Esophagus squamous epithelium (tissue), 5 donors: ENCODE data around the gene PARVG. TPM values are rescaled to one million over a fixed set of nuclear protein-coding genes. Genes with fewer than 3 reads are reported as not detected.
"Not testable (repeated sequence)": the region's sequence is repeated elsewhere in the genome, so short reads cannot be mapped to it uniquely, and the experiment has no call there.

ENCODE experiments used
- DNase-seq: peaks from one replicate; lab custom pipeline; 2025; lab: John Stamatoyannopoulos, UW
- H3K27ac ChIP-seq, 4 donors: fragments of 200-600 bp; sonication (generic); one replicate each; pipeline ENCODE4 v1.5.1; 2016 to 2019; ENCODE audit warnings: mild to moderate bottlenecking in 1 of 4
- H3K27me3 ChIP-seq, 4 donors: fragments of 200-600 bp; sonication (generic); 1 replicate in 3 of 4; 2 replicates in 1 of 4; pipeline versions ENCODE4 v1.5.1 to v1.6.0; 2017 to 2021; ENCODE audit warnings: antibody characterized with exemption in 1 of 4
- H3K36me3 ChIP-seq, 3 donors: fragments of 200-600 bp; sonication (generic); one replicate each; pipeline ENCODE4 v1.5.1; 2016 to 2019
- H3K4me1 ChIP-seq, 3 donors: fragments of 200-600 bp; sonication (generic); one replicate each; pipeline ENCODE4 v1.5.1; 2017 to 2019
- H3K4me3 ChIP-seq, 4 donors: fragments of 200-600 bp; sonication (generic); 1 replicate in 3 of 4; 2 replicates in 1 of 4; pipeline ENCODE4 v1.5.1; 2016 to 2019; ENCODE audit warnings: mild to moderate bottlenecking in 2 of 4, moderate library complexity in 1 of 4
- H3K9me3 ChIP-seq, 3 donors: fragments of 200-600 bp; sonication (generic); one replicate each; pipeline ENCODE4 v1.5.1; 2016 to 2019
- CTCF ChIP-seq, 6 experiments: fragments of 450-650 bp in 4 of 6; fragments of 200-600 bp in 2 of 6; sonication (generic) in 2 of 6; IDR thresholded peaks; one replicate each; pipeline ENCODE4 v1.5.1; 2016 to 2019; ENCODE audit warnings: antibody characterized with exemption in 6 of 6, mild to moderate bottlenecking in 4 of 6, moderate library complexity in 4 of 6
- POLR2A ChIP-seq, 4 donors: fragments of 450-650 bp; IDR thresholded peaks; one replicate each; pipeline ENCODE4 v1.6.1; 2017; ENCODE audit warnings: antibody characterized with exemption in 4 of 4, mild to moderate bottlenecking in 4 of 4, moderate library complexity in 3 of 4
- WGBS, 2 donors: methylation state at CpG; one replicate each; pipeline ENCODE4 v1.1.5; 2018; 5-methylcytosine and 5-hydroxymethylcytosine counted together
- intact Hi-C: fragments of 100-400 bp; cut with DNase I; formaldehyde crosslinking; loops from one replicate; pipeline ENCODE4 v1.15.0; 2022
- total RNA-seq, 4 donors: library from RNA; depleted of rRNA; stranded (reverse); fragments of >200 nt; gene quantifications; one replicate each; pipeline ENCODE4 v1.1.0, GENCODE V29; 2016
- donor health status: DM: yes; HTN: yes; CAD: no.

The PARVG gene
- total RNA-seq, 4 donors from 2014 or later = 0.42 to 26.1 (median 2.2) TPM

- no peaks in the 10 kb centered on the region for H3K36me3 ChIP-seq
- WGBS, 2 donors = 75 to 81% methylated on average over 8 of the region's 8 CpGs
- no peak for DNase-seq
- intact Hi-C loops = no loop called here
- no peak overlapping the region for H3K4me3 ChIP-seq
- H3K9me3 ChIP-seq = peaks cover 0 to 19% (median 9%) of the 10 kb centered on the region in 3 donors
- H3K27me3 ChIP-seq = peaks cover 0 to 41% (median 0%) of the 10 kb centered on the region in 4 donors
- H3K27ac ChIP-seq = no peak overlapping the region
- H3K4me1 ChIP-seq = peaks cover 0 to 15% (median 0%) of the 10 kb centered on the region in 3 donors
- TF ChIP-seq CTCF (IDR thresholded peaks at IDR 0.05) (no peak), POLR2A (IDR thresholded peaks at IDR 0.05) (no peak)
These were observed 45.1 kb downstream of the PARVG start for GRCh38 chr22:44225812-44226211.

GRCh38 chr22:44229331-44229730 is 48.6 kb downstream of the PARVG start:
- Histone ChIP-seq H3K9me3 (peaks cover 0 to 13% (median 9%) of the 10 kb centered on the region in 3 donors), H3K27me3 (peaks cover 0 to 23% (median 0%) of the 10 kb centered on the region in 4 donors), H3K4me3 (no peak overlapping the region), H3K27ac (peak overlapping the region in 1 of 4 donors; percentile 29), H3K36me3 (no peaks in the 10 kb centered on the region), H3K4me1 (peaks cover 0 to 8% (median 0%) of the 10 kb centered on the region in 3 donors)
- 53 to 64% methylated on average over 3 of the region's 3 CpGs for WGBS, 2 donors
- DNase-seq = no peak
- intact Hi-C loops = no loop called here
- TF ChIP-seq POLR2A (IDR thresholded peaks at IDR 0.05) = no peak
- no peak for TF ChIP-seq CTCF (IDR thresholded peaks at IDR 0.05)

GRCh38 chr22:44229809-44230208 is 49.1 kb downstream of the PARVG start:
- peaks cover 0 to 20% (median 0%) of the 10 kb centered on the region in 4 donors for H3K27me3 ChIP-seq
- peaks cover 0 to 13% (median 9%) of the 10 kb centered on the region in 3 donors for H3K9me3 ChIP-seq
- H3K4me1 ChIP-seq = peaks cover 0 to 7% (median 0%) of the 10 kb centered on the region in 3 donors
- no peaks in the 10 kb centered on the region for H3K36me3 ChIP-seq
- intact Hi-C loops = no loop called here
- peak overlapping the region in 1 of 4 donors; percentile 29 for H3K27ac ChIP-seq
- 17 to 49% methylated on average over 2 of the region's 2 CpGs for WGBS, 2 donors
- no peak overlapping the region for H3K4me3 ChIP-seq
- TF ChIP-seq CTCF (IDR thresholded peaks at IDR 0.05) (no peak), POLR2A (IDR thresholded peaks at IDR 0.05) (no peak)
- no peak for DNase-seq

GRCh38 chr22:44231233-44231632 is 50.5 kb downstream of the PARVG start:
- H3K4me1 ChIP-seq = peaks cover 0 to 7% (median 0%) of the 10 kb centered on the region in 3 donors
- 83 to 88% methylated on average over 4 of the region's 4 CpGs for WGBS, 2 donors
- H3K4me3 ChIP-seq = no peak overlapping the region
- intact Hi-C loops = no loop called here
- peaks cover 0 to 13% (median 9%) of the 10 kb centered on the region in 3 donors for H3K9me3 ChIP-seq
- no peak for TF ChIP-seq CTCF (IDR thresholded peaks at IDR 0.05)
- DNase-seq = no peak
- peaks cover 0 to 6% (median 0%) of the 10 kb centered on the region in 4 donors for H3K27me3 ChIP-seq
- no peaks in the 10 kb centered on the region for H3K36me3 ChIP-seq
- no peak overlapping the region for H3K27ac ChIP-seq

GRCh38 chr22:44234372-44234771 is 53.6 kb downstream of the PARVG start:
- 90 to 98% methylated on average over 12 of the region's 12 CpGs for WGBS, 2 donors
- intact Hi-C loops = not testable (repeated sequence)

GRCh38 chr22:44237290-44237689 is 56.6 kb downstream of the PARVG start:
- H3K4me3 ChIP-seq = no peak overlapping the region
- no peaks in the 10 kb centered on the region for H3K27me3 ChIP-seq
- peaks cover 0 to 5% (median 0%) of the 10 kb centered on the region in 3 donors for H3K9me3 ChIP-seq
- H3K36me3 ChIP-seq = no peaks in the 10 kb centered on the region
- intact Hi-C loops = no loop called here
- no peak for DNase-seq
- H3K27ac ChIP-seq = no peak overlapping the region
- TF ChIP-seq POLR2A (IDR thresholded peaks at IDR 0.05) (no peak), CTCF (IDR thresholded peaks at IDR 0.05) (no peak)
- no peaks in the 10 kb centered on the region for H3K4me1 ChIP-seq

More at GRCh38 chr22:44234372-44234771, 53.6 kb downstream of the PARVG start:
- H3K9me3 ChIP-seq, DNase-seq, H3K27me3 ChIP-seq, H3K36me3 ChIP-seq, H3K4me1 ChIP-seq, H3K27ac ChIP-seq, H3K4me3 ChIP-seq: not testable (repeated sequence)

- intact Hi-C loops, DNase-seq: not testable (repeated sequence)
- WGBS, 2 donors = 83 to 100% methylated on average over 3 of the region's 3 CpGs
These were observed 60.4 kb downstream of the PARVG start for GRCh38 chr22:44241121-44241520.

More at GRCh38 chr22:44241121-44241520, 60.4 kb downstream of the PARVG start:
- H3K4me1 ChIP-seq, H3K36me3 ChIP-seq, H3K27ac ChIP-seq, H3K9me3 ChIP-seq, H3K4me3 ChIP-seq: not testable (repeated sequence)
- H3K27me3 ChIP-seq = peaks cover 0 to 32% (median 0%) of the 10 kb centered on the region in 4 donors
